ENCODE results near the gene ST6GALNAC3.
"Not testable (repeated sequence)": the region's sequence is repeated elsewhere in the genome, so short reads cannot be mapped to it uniquely, and the experiment has no call there.

ST6GALNAC3 gene

DNA sequence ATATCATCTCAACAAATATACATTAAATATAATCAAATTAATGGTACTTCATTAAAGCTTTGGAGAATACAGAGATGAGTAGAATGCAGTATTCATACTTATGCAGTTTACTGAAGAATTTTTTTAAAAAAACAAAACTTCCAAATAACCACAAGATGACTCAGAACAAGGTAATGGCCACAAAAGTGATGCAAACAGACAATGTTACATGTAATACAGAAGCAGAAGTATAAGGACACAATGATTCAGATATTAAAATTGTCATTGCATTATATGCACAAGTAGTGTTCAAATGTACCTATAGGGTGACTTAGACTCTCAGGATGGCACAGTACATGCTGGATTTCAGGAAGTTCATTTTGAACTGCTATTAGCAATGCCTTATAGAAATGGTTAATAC, 565.5 kb downstream of the ST6GALNAC3 start:
- ChIA-PET CTCF (no interaction called here), POLR2A (no interaction called here)
- DNase-seq (ENCODE audit: extremely low spot score): no peak
- TF ChIP-seq FOXK2 (IDR thresholded peaks at IDR 0.05) (no peak), HDGF (IDR thresholded peaks at IDR 0.05; ENCODE audit: borderline replicate concordance) (no peak), CTBP1 (IDR thresholded peaks at IDR 0.05; ENCODE audit: borderline replicate concordance) (no peak), LEF1 (IDR thresholded peaks at IDR 0.05; ENCODE audit: borderline replicate concordance) (no peak), ARNT (IDR thresholded peaks at IDR 0.05) (no peak), TARDBP (IDR thresholded peaks at IDR 0.05) (no peak), FOXA1 (IDR thresholded peaks at IDR 0.05) (no peak), NFRKB (IDR thresholded peaks at IDR 0.05) (no peak), SP1 (IDR thresholded peaks at IDR 0.05) (no peak), FOXM1 (IDR thresholded peaks at IDR 0.05; ENCODE audit: borderline replicate concordance) (no peak), SUZ12 (IDR thresholded peaks at IDR 0.05) (no peak)

DNA sequence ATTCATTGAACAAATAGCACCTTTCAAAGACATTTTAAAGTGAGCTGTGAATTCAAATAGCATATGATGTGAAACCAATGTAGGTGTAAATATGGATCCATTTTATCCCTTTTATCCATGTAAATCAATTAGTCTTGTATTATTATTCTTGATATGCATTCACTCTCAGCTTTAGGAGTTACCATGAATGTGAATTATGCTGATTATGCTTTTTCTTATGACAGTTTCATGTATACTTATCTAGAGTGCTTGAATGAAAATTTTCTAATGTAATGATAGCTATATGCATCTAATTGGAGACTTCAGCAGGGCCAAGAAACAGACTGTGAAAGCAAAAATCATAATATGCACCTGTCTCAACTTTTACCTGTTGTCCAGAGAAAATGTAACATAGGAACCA, 566.2 kb downstream of the ST6GALNAC3 start:
- ChIA-PET CTCF (no interaction called here), POLR2A (no interaction called here)
- no peak for DNase-seq (ENCODE audit: extremely low spot score)
- TF ChIP-seq SP1 (IDR thresholded peaks at IDR 0.05) (no peak), HDGF (IDR thresholded peaks at IDR 0.05; ENCODE audit: borderline replicate concordance) (no peak), LEF1 (IDR thresholded peaks at IDR 0.05; ENCODE audit: borderline replicate concordance) (no peak), NFRKB (IDR thresholded peaks at IDR 0.05) (no peak), FOXM1 (IDR thresholded peaks at IDR 0.05; ENCODE audit: borderline replicate concordance) (no peak), L3MBTL2 (conservative IDR thresholded peaks at IDR 0.05) (no peak), SUZ12 (IDR thresholded peaks at IDR 0.05) (no peak), ARNT (IDR thresholded peaks at IDR 0.05) (no peak), FOXA1 (IDR thresholded peaks at IDR 0.05) (no peak), FOXK2 (IDR thresholded peaks at IDR 0.05) (no peak)

DNA sequence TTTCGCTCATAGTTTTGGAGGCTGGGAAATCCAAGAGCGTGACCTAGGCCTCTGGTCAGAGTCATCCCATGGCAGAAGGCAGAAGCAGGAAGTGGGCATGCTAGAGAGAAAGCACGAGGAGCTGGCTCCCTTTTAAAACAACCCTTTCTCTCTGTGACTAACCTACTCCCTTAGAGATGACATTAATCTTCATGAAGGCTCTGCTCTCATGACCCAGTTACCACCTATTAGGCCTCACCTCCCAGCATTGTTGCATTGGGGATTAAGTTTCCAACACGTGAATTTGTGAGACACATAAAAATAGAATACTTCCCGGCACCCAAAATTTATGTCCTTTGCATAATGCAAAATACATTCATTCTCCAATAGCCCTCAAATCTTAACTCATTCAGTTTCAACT, 569.6 kb downstream of the ST6GALNAC3 start:
- POLR2A ChIA-PET: no interaction called here
- CTCF ChIA-PET: no interaction called here

DNA sequence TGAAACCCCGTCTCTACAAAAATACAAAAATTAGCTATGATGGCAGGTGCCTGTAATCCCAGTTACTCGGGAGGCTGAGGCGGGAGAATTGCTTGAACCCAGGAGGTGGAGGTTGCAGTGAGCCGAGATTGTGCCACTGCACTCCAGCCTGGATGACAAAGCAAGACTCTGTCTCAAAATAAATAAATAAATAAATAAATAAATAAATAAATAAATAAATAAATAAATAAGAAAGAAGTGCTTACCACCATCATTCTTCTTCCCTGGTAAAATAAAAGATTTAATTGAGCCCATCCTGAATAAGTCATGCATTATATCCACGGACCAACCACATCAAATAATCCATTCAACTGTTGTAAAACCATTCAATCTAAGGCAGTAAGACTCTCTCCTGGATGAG, 578.3 kb downstream of the ST6GALNAC3 start:
- POLR2A ChIA-PET; CTCF ChIA-PET; DNase-seq (ENCODE audit: extremely low spot score): not testable (repeated sequence)

More for the DNA sequence above, 569.6 kb downstream of the ST6GALNAC3 start:
- no peak for TF ChIP-seq ARNT (IDR thresholded peaks at IDR 0.05)
- no peak for DNase-seq (ENCODE audit: extremely low spot score)

DNA sequence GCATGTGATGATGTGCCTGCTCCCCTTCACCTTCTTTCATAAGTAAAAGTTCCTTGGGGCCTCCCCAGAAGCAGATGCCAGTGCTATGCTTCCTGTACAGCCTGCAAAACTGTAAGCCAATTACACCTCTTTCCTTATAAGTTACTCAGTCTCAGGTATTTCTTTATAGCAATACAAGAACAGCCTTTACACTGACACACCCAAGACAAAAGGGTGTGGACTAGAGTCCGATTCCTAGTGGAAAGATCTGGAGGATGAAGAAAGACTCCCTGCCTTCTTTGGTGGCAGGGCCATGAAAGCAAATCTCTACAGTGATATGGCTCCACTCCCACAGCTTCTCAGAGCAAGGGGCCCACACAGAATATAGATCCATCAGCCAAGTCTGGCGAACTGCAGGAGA, 583.1 kb downstream of the ST6GALNAC3 start:
- ChIA-PET POLR2A (no interaction called here), CTCF (no interaction called here)
- DNase-seq (ENCODE audit: extremely low spot score): no peak
- TF ChIP-seq L3MBTL2 (conservative IDR thresholded peaks at IDR 0.05) (no peak), SUZ12 (IDR thresholded peaks at IDR 0.05) (no peak)

DNA sequence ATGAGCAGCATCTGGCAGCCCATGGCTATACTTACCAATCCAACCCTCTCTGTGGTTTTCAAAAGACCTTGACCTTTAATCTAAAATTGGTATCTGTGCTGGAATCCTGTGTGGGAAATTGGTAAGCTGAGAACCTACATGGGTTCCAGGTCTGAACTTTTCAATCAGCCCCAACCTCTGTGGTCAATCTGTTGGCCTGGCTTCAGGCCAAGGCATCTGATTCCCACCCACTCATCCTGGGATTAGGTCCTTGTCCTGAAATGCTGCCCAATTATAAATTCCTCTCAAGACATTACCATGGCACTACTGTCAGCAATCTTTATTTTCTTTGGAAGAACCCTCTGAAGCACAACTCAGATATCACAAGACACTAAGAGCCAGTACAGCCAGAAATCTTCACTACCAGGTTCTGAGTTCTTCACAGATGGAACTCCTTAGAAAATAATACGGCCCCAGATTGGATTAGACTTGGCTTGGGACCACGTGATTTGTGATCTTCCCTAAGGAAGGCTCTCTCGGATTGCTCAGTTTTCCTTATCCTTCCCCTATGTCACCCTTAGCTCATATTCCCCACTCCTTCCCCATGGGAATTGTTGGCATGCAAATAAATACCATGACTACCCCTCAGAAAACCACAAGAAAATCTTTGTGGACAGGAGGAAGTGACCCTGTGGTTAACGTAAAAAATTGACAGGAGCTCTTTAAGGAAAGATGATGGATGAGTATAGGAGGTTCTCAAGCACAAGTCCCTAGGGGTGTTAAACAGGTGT, 584.8 kb downstream of the ST6GALNAC3 start:
- CTCF ChIA-PET: no interaction called here
- TF ChIP-seq TARDBP (IDR thresholded peaks at IDR 0.05) (no peak), LEF1 (IDR thresholded peaks at IDR 0.05; ENCODE audit: borderline replicate concordance) (no peak), HDGF (IDR thresholded peaks at IDR 0.05; ENCODE audit: borderline replicate concordance) (no peak), FOXK2 (IDR thresholded peaks at IDR 0.05) (no peak), FOXA1 (IDR thresholded peaks at IDR 0.05) (no peak)
- POLR2A ChIA-PET: no interaction called here
- no peak for DNase-seq (ENCODE audit: extremely low spot score)

GRCh38 chr1:76661531-76661930, 587.0 kb downstream of the ST6GALNAC3 start:
- POLR2A ChIA-PET: no interaction called here
- TF ChIP-seq FOXK2 (IDR thresholded peaks at IDR 0.05) (no peak), ARNT (IDR thresholded peaks at IDR 0.05) (no peak), SP1 (IDR thresholded peaks at IDR 0.05) (no peak)
- CTCF ChIA-PET: no interaction called here
- DNase-seq (ENCODE audit: extremely low spot score): no peak

- CTCF ChIA-PET: no interaction called here
- no peak for TF ChIP-seq SP1 (IDR thresholded peaks at IDR 0.05)
- no peak for TF ChIP-seq SUZ12 (IDR thresholded peaks at IDR 0.05)
- no peak for TF ChIP-seq ARNT (IDR thresholded peaks at IDR 0.05)
- TF ChIP-seq NFRKB (IDR thresholded peaks at IDR 0.05): no peak
- TF ChIP-seq BHLHE40 (IDR thresholded peaks at IDR 0.05; ENCODE audit: borderline replicate concordance): no peak
- no peak for TF ChIP-seq HDGF (IDR thresholded peaks at IDR 0.05; ENCODE audit: borderline replicate concordance)
- no peak for TF ChIP-seq FOXM1 (IDR thresholded peaks at IDR 0.05; ENCODE audit: borderline replicate concordance)
- no peak for TF ChIP-seq ZNF384 (IDR thresholded peaks at IDR 0.05)
- no peak for TF ChIP-seq LEF1 (IDR thresholded peaks at IDR 0.05; ENCODE audit: borderline replicate concordance)
- TF ChIP-seq FOXA1 (IDR thresholded peaks at IDR 0.05): no peak
- no peak for TF ChIP-seq ELF4 (IDR thresholded peaks at IDR 0.05)
- DNase-seq (ENCODE audit: extremely low spot score): no peak
- POLR2A ChIA-PET: no interaction called here
Observed at GRCh38 chr1:76666499-76666898, 592.0 kb downstream of the ST6GALNAC3 start.

- TF ChIP-seq ZNF384 (IDR thresholded peaks at IDR 0.05): no peak
- TF ChIP-seq PKNOX1 (IDR thresholded peaks at IDR 0.05): 0 out of 2 replicates have a peak, but pooled peaks have one; percentile 26
- no peak for TF ChIP-seq FOXM1 (IDR thresholded peaks at IDR 0.05; ENCODE audit: borderline replicate concordance)
- no peak for DNase-seq (ENCODE audit: extremely low spot score)
- ChIA-PET CTCF (no interaction called here), POLR2A (no interaction called here)
Observed at GRCh38 chr1:76668046-76668445, 593.5 kb downstream of the ST6GALNAC3 start.

Measured in HEK293T (cell line).